HG02981 (cell line): ENCODE data around the gene UBA1.

Source experiments
- ATAC-seq: cut with Tn5 transposase; IDR thresholded peaks from one replicate; pipeline ENCODE4 v1.9.1; 2021; ENCODE audit warnings: mild to moderate bottlenecking, moderate library complexity; ENCODE audit not compliant: unreplicated experiment

Gene UBA1

DNA sequence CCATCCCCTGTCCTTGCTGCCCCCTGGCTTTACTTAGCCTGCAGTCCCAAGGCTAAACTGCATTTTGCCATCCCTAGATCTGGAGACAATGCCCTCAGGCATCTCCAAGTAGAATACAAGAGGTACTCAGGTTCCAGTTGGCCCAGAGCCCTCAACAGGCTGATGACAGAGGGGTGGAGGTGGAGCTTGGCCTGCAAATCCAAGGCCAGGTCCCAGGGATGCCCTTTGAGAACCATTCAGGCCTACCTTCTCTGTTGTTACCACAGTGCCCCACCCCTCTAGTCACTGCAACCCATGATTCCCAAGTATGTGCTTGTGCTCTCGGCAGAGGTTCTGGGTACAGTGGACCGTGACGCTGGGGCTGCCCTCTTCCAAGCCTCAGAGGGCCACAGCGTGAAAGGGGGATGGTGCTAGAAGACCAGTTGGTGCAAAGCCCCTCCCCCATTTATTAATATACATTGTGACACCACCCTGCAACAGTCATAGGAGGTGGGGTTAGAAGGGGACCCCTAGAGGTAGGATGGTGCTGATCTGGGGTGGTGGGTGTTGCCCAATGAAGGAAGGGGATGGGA, 6.4 kb upstream of the UBA1 start:
- no peak for ATAC-seq

DNA sequence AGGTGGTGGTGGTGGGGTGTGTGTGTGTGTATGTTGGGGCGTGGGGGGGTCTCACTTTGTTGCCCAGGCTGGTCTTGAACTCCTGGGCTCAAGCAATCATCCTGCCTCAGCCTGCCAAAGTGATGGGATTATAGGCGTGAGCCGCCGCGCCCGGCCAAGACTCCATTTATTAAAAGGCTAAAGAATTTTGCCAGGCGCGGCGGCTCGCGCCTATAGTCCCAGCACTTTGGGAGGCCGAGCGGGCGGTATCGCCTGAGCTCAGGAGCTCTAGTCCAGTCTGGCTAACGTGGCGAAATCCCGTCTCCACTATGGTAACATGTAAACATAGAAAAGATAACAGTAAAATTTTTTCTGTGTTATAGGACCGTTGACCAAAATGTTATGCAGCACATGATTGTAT, 3.7 kb upstream of the UBA1 start:
- ATAC-seq, result no peak

DNA sequence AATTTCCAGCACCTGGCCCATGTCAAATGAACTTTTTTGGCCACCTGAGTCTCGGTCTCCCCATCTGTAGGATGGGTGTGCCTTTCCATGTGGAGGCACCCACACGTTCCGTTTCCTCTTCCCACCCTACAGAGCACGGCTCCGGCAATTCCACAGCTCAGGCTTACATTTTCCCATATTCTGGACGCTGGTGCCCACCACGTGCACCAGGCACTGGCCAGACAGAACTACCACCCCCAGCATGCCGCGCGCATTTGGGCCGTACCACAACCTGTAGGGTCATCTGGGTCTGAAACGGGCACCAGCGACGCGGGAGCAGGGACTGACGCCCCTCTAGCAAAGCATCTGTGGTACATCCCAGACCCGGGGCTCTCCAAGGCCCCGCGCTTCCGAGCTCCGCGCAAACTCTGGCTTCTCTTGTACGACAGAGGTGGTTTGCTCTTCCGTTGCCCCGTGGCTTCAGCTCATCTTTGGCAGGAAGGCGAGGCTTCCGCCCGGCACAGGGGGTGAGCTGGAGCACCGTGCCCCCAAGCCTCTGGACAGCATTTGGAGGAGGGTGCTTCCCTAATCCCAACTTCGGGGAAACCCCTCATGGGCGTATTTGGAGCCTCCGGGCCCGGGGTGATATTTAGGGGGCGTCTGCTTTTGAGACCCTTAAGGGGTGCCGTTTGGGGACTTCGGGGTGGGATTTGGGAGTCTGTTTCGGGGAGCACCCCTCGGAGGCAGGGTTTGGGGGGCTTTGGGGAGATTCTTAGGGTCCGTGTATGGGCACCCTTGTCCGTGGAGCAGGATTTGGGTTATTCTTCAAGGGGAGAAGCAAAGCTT, 3.0 kb upstream of the UBA1 start:
- ATAC-seq, result peak; percentile 69

DNA sequence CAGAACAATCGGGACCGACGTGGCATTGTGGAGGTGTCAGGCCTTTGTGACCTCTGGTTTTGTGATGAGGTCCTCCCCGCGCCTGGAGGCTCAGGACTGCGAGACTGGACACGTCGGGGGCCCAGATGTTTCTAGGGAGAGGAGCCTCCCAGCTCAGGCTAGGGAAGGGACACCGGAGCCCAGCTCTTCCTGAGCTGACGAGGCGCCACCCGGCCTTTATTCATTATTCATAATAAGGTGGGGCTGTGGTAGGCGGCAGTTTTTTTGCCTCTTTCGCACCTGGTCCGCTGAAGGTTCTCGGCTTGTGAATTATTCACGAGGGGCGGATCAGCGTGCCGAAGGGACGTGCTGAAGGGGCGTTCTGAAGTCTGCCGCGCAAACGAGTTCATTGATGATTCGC, 2.3 kb upstream of the UBA1 start:
- no peak for ATAC-seq

GRCh38 chrX:47191806-47192401, 1.7 kb upstream of the UBA1 start:
- ATAC-seq, result no peak

DNA sequence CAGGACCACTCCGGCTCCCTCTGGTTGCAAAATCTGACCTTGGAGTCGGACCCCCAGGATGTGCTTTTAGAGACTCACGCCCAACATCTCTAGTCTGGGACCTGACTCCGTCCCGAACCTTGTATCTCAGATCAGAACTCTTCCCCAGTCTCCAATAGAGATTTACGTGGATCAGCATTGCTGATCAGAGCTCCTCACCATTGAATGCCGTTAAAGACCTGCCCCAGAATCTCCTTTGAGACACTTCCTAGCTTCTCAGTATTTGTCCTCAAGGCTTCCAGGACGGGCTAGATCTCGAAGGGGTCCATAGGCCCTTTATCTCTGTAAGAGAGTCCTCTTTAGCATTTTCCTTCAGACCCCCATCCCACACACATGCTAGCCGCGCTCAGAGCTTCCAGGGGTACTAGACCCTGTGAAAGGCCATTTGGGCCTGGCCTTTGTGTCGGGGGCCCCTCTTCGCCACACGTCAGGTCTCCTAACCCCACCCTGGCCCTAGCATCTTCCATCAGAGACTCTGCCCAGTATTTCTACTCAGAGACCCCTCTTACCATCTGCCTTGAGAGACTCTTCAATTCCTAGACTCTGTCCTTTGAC, 662 bp downstream of the UBA1 start:
- ATAC-seq, result no peak

DNA sequence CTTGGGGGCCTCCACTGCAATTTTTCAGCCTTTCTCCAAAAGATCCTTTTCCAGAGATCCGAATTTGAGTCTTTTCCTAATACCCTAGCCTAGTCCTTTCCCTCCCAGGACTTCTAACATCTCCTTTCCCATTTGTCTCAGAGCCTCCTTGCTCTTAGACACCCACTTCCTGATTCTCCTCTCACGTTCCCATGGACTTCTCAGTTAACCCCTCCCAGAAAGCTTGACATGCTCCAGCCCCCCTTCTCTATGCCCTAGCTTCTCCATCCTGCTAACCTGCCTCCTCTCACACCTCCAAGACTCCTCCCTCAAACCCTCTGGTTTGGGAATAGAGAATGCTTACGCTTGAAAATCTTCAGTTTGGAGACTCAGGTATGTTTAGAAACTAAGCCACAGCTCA, 2.5 kb downstream of the UBA1 start:
- ATAC-seq, result no peak

DNA sequence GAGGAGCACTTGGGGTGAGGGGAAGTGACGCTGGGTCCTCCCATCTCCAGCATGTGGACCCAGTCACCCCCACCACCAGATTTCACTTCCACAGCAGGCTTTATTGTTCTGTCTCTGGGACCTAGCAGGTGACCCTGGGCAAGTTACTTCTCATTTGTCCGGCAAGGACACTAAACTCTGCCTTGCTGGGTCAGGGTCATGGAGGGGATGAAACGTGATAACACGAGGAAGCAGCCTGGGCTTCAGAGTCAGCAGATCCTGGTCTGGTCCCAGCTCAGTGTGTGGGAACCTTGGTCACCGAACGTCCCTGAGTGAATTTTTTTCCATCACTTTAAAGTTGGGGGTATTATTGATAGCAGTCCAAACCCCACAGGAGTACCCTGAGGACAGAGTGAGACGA, 3.9 kb downstream of the UBA1 start:
- no peak for ATAC-seq

GRCh38 chrX:47198026-47198686, 4.5 kb downstream of the UBA1 start:
- ATAC-seq, result no peak

- no peak for ATAC-seq
Measured at GRCh38 chrX:47198687-47199080, 5.1 kb downstream of the UBA1 start.

- no peak for ATAC-seq
Measured at GRCh38 chrX:47199286-47199685, 5.7 kb downstream of the UBA1 start.

- ATAC-seq, result no peak
Measured at GRCh38 chrX:47200385-47201150, 6.9 kb downstream of the UBA1 start.

GRCh38 chrX:47201345-47201944, 7.8 kb downstream of the UBA1 start:
- ATAC-seq, result no peak

GRCh38 chrX:47202316-47202715, 8.7 kb downstream of the UBA1 start:
- no peak for ATAC-seq

DNA sequence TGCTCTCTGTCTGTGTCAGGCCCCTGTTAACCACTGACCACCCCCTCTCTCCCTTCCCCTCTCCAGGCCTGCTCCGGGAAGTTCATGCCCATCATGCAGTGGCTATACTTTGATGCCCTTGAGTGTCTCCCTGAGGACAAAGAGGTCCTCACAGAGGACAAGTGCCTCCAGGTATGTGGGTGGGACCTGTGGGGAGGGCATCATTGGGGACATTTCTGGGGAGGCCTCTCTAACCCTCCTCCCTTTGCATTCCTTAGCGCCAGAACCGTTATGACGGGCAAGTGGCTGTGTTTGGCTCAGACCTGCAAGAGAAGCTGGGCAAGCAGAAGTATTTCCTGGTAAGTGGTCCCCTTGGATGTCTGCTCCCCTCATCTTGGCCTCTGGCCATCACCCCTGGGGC, 9.2 kb downstream of the UBA1 start:
- ATAC-seq, result no peak

- no peak for ATAC-seq
Measured at GRCh38 chrX:47204970-47205369, 11.3 kb downstream of the UBA1 start.

- no peak for ATAC-seq
Measured at GRCh38 chrX:47206316-47206715, 12.7 kb downstream of the UBA1 start.

DNA sequence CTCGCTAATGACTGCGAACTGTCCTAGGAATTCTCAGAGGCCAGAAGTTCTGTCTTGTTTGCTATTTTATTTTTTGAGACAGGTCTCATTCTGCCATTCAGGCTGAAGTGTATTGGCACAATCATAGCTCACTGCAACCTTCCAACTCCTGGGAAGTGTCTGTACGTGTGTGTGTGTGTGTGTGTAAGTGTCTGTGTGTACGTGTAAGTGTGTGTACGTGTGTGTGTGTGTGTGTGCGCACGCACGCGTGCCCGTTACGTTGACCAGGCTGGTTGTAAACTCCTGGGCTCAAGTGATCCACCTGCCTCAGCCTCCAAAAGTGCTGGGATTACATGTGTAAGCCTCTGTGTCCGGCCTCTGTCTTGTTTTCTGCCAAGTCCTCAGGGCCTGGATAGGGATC, 14.5 kb downstream of the UBA1 start:
- ATAC-seq, result no peak

DNA sequence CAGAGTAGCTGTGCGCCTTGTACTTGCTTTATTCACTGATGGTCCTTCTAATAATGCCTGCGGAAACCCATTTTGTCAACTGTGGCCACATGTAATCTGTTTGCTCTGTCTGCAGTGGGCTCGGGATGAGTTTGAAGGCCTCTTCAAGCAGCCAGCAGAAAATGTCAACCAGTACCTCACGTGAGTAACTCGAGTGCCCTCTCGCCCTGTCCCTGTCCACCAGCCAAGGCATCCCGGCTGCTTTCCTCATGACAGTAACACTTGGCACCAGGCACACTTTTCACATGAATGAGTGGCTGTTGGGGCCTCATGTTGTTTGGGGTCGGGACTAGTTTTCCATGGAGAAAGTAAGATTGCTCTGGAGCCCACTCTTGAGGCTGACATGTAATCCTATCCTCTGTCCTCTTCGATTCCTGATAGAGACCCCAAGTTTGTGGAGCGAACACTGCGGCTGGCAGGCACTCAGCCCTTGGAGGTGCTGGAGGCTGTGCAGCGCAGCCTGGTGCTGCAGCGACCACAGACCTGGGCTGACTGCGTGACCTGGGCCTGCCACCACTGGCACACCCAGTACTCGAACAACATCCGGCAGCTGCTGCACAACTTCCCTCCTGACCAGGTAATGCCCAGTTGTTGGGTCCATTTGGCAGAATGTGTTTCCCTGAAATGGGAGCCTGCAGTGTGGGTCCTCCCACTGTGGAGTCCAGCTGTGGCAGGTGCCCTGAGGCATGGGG, 16.0 kb downstream of the UBA1 start:
- ATAC-seq, result no peak
